Measurements from ENCODE around the gene B4GALT3. TPM values are rescaled to one million over a fixed set of nuclear protein-coding genes. Genes with fewer than 3 reads are reported as not detected.

B4GALT3 gene
- total and polyA plus RNA-seq, 2 of the 4 experiments (the other 2 are of a cell fraction), result 19.9 to 36.0 TPM

DNA sequence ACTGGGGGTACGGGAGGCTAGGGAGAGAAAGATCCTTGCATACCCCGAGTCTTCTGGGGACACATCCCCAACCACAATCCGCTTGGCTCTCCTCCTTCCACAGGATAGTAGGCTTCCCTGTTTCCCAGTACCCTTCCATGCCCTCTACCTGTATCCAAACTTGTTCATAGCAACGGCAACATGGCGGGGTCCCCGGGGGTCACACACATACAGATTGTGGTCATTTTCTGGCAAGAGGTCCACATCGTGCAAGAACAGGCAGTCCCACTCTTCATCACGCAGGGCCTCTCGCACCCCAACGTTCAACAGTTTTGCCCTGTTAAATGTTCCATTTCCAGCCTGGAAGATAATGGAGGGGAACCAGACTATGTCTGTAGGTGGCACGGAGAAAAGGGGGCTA is 3.6 kb downstream of the B4GALT3 start:
- Histone ChIP-seq H4K20me1 (ENCODE audit: insufficient read depth, low read length) (peaks cover 13% of the 10 kb centered on the region; the same call in 1 of the 2 replicates), H2AK9ac (replicated peaks; ENCODE audit: low read depth, low read length, poor library complexity) (no peak overlapping the region), H4K5ac (ENCODE audit: low read depth, low read length) (no peak overlapping the region), H3K36me3 (ENCODE audit: control insufficient read depth, insufficient read depth, low read length) (peaks cover 46% of the 10 kb centered on the region), H2AFZ (replicated peaks; ENCODE audit: low read length, poor library complexity) (no peak overlapping the region), H3K9me3 (ENCODE audit: control insufficient read depth, insufficient read depth, low read length) (no peaks in the 10 kb centered on the region), H2AK5ac (ENCODE audit: low read depth, low read length) (peak overlapping the region; percentile 47), H3K4me1 (ENCODE audit: control insufficient read depth, insufficient read depth, low read length) (peaks cover 17% of the 10 kb centered on the region), H4K91ac (ENCODE audit: insufficient read depth, low read depth, low read length) (no peak overlapping the region), H3K9me1 (ENCODE audit: insufficient read depth, low read length) (peaks cover 11% of the 10 kb centered on the region), H4K8ac (ENCODE audit: low read depth in 2 of 2, low read length in 2 of 2) (peak overlapping the region in 1 of 2 experiments; percentile 58; a peak in 1 of 4 replicates), H3K4me3 (ENCODE audit: insufficient read depth, low read depth, low read length) (no peak overlapping the region), H2BK120ac (ENCODE audit: low read depth, low read length) (peak overlapping the region; percentile 48; the same call in 1 of the 2 replicates), H3K4ac (ENCODE audit: low read depth, low read length) (peak overlapping the region; percentile 71; the same call in 1 of the 2 replicates), H3K14ac (replicated peaks; ENCODE audit: low read depth, low read length) (no peak overlapping the region), H2BK20ac (ENCODE audit: low read depth, low read length) (peak overlapping the region; percentile 23; the same call in 1 of the 2 replicates), H3K23ac (ENCODE audit: low read depth, low read length) (0 out of 2 replicates have a peak overlapping the region, but pooled peaks have one; percentile 45), H2BK15ac (ENCODE audit: low read depth, low read length) (peak overlapping the region; percentile 56; the same call in 1 of the 3 replicates), H3K4me2 (ENCODE audit: low read depth, low read length) (no peak overlapping the region), H3K79me1 (ENCODE audit: low read depth in 1 of 2, low read length in 2 of 2) (peaks cover 14 to 43% of the 10 kb centered on the region in 2 experiments), H3K27ac (ENCODE audit: insufficient read depth, low read length) (peak overlapping the region; percentile 74; the same call in 1 of the 2 replicates), H3K18ac (ENCODE audit: low read depth, low read length) (no peak overlapping the region), H3K27me3 (ENCODE audit: control insufficient read depth, insufficient read depth, low read length) (no peaks in the 10 kb centered on the region), H2BK5ac (ENCODE audit: low read depth, low read length, poor library complexity, severe bottlenecking) (peak overlapping the region; percentile 49), H3K9ac (ENCODE audit: low read depth, low read length) (no peak overlapping the region), H3K56ac (ENCODE audit: extremely low read depth, insufficient read depth, low read length) (no peak overlapping the region)
- DNase-seq, result no peak
- TF ChIP-seq RAD21 (IDR thresholded peaks at IDR 0.05; ENCODE audit: low read length) (no peak), MAFK (IDR thresholded peaks at IDR 0.05; ENCODE audit: low read depth, low read length) (no peak), ELK1 (IDR thresholded peaks at IDR 0.05; ENCODE audit: borderline replicate concordance, low read depth, low read length) (no peak), MAZ (IDR thresholded peaks at IDR 0.05; ENCODE audit: borderline replicate concordance, low read depth, low read length) (no peak), CEBPB (IDR thresholded peaks at IDR 0.05; ENCODE audit: low read depth, low read length) (no peak), BHLHE40 (IDR thresholded peaks at IDR 0.05; ENCODE audit: low read depth, low read length) (no peak), MXI1 (IDR thresholded peaks at IDR 0.05; ENCODE audit: borderline replicate concordance, low read depth, low read length) (no peak), POLR2A (IDR thresholded peaks at IDR 0.05; ENCODE audit: low read depth, low read length) (no peak), SMC3 (IDR thresholded peaks at IDR 0.05; ENCODE audit: low read depth, low read length) (no peak), CHD1 (IDR thresholded peaks at IDR 0.05; ENCODE audit: low read depth, low read length) (no peak), RCOR1 (IDR thresholded peaks at IDR 0.05; ENCODE audit: insufficient replicate concordance, low read length) (no peak), FOS (IDR thresholded peaks at IDR 0.05; ENCODE audit: low read depth, low read length) (no peak), RFX5 (IDR thresholded peaks at IDR 0.05; ENCODE audit: low read depth, low read length) (no peak), NFE2L2 (IDR thresholded peaks at IDR 0.05; ENCODE audit: low read depth, low read length) (no peak)
- TF ChIP-seq, protein P1, sequence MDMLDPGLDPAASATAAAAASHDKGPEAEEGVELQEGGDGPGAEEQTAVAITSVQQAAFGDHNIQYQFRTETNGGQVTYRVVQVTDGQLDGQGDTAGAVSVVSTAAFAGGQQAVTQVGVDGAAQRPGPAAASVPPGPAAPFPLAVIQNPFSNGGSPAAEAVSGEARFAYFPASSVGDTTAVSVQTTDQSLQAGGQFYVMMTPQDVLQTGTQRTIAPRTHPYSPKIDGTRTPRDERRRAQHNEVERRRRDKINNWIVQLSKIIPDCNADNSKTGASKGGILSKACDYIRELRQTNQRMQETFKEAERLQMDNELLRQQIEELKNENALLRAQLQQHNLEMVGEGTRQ (IDR thresholded peaks at IDR 0.05; ENCODE audit: low read depth, low read length), result no peak
- TF ChIP-seq, protein P2, sequence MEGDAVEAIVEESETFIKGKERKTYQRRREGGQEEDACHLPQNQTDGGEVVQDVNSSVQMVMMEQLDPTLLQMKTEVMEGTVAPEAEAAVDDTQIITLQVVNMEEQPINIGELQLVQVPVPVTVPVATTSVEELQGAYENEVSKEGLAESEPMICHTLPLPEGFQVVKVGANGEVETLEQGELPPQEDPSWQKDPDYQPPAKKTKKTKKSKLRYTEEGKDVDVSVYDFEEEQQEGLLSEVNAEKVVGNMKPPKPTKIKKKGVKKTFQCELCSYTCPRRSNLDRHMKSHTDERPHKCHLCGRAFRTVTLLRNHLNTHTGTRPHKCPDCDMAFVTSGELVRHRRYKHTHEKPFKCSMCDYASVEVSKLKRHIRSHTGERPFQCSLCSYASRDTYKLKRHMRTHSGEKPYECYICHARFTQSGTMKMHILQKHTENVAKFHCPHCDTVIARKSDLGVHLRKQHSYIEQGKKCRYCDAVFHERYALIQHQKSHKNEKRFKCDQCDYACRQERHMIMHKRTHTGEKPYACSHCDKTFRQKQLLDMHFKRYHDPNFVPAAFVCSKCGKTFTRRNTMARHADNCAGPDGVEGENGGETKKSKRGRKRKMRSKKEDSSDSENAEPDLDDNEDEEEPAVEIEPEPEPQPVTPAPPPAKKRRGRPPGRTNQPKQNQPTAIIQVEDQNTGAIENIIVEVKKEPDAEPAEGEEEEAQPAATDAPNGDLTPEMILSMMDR (conservative IDR thresholded peaks at IDR 0.05; ENCODE audit: low read depth, low read length), result no peak
- intact Hi-C loops (cut with micrococcal nuclease), result no loop called here
- CTCF ChIA-PET, result no interaction called here
- BruUV-seq (replicated peaks), result no TSS peak
- WGBS, 2 experiments (ENCODE audit: extremely low coverage in 2 of 2, insufficient read length in 1 of 2), result 88% methylated on average over 5 of the region's 11 CpGs; no CpG with 5 or more reads in 1 of the 2 experiments
- no peak for ATAC-seq (ENCODE audit: low read depth)
- POLR2A ChIA-PET (ENCODE audit: unreplicated experiment), result no interaction called here
- in situ Hi-C loops (cut with MboI; ENCODE audit: low sequenced_read_pairs), result no loop called here
- dilution Hi-C loops (cut with HindIII; ENCODE audit: low sequenced_read_pairs, unreplicated experiment), result no loop called here

Data from IMR-90 (cell line).